ENCODE results near the gene LBX1.

LBX1 gene

DNA sequence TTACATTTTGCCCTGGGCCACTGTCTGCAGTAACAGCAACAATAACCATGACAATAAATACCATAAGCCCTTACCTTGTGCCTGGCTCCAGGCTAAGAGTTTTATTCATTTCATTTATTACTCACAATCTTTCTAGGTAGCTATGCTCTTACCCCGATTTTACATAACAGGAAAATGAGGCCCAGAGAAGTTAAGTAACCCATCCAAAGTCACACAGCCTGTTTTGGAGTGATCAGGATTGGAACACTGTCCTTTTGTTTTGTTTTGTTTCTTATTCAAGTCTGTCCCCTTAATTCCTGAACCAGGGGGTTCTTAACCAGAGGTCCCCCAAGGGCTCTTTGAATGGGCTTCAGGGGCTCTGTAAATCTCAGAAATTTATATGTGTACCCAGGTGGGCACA lies 4.2 kb upstream of the LBX1 start:
- Histone ChIP-seq H3K4me3 (ENCODE audit: insufficient read depth, low read depth, low read length, poor library complexity, severe bottlenecking) (no peak overlapping the region), H3K9me3 (ENCODE audit: control insufficient read depth, low read length) (no peaks in the 10 kb centered on the region), H3K36me3 (ENCODE audit: control insufficient read depth, insufficient read depth, low read length) (no peaks in the 10 kb centered on the region), H3K4me1 (ENCODE audit: control insufficient read depth, insufficient read depth, low read length, poor library complexity, severe bottlenecking) (peaks cover 37% of the 10 kb centered on the region), H3K27ac (ENCODE audit: insufficient read depth, low read length, poor library complexity, severe bottlenecking) (no peak overlapping the region), H3K27me3 (replicated peaks; ENCODE audit: control insufficient read depth, insufficient read depth, low read length, poor library complexity, severe bottlenecking) (peaks cover 83% of the 10 kb centered on the region)
- DNase-seq: no peak

DNA sequence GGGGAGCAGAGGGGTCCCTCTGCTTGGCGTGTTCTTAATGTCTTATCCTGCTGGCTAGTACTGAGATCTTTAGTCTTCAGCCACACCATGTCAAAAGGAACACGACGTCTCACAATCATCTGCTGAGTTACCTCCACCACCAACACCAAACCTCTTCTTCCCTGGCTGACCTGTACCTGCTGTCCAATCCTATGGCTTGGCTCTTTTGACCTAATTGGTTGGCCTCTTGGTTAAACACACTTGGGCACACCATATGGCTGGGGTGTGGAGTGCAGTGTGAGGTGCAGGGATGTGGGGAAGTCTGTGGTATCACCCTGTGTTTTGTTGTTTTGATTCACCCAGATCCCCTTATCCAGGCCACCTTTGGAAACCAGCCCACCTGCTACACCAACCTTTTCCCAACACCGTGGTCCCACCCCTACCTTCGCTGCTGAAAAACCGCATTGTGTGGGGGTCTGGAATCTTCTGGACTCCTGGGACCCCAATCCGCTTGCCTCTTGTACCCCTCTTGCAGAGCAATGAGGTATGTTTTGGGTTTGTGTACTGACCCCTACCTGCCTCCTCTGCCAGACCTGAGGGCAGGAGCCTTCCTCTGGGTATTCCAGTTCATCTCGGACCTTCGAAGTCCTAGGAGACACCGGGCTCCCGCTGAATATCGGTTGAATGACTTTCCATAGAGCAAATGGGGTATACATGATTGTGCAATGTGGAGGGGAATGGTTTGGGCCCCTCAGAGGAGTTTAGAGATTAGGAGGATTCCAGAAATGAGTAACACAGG lies 2.8 kb upstream of the LBX1 start:
- Histone ChIP-seq H3K27ac (ENCODE audit: insufficient read depth, low read length, poor library complexity, severe bottlenecking) (no peak overlapping the region), H3K36me3 (ENCODE audit: control insufficient read depth, insufficient read depth, low read length) (no peaks in the 10 kb centered on the region), H3K9me3 (ENCODE audit: control insufficient read depth, low read length) (no peaks in the 10 kb centered on the region), H3K4me1 (ENCODE audit: control insufficient read depth, insufficient read depth, low read length, poor library complexity, severe bottlenecking) (peaks cover 38% of the 10 kb centered on the region), H3K4me3 (ENCODE audit: insufficient read depth, low read depth, low read length, poor library complexity, severe bottlenecking) (no peak overlapping the region), H3K27me3 (replicated peaks; ENCODE audit: control insufficient read depth, insufficient read depth, low read length, poor library complexity, severe bottlenecking) (peaks cover 83% of the 10 kb centered on the region)
- no peak for DNase-seq

DNA sequence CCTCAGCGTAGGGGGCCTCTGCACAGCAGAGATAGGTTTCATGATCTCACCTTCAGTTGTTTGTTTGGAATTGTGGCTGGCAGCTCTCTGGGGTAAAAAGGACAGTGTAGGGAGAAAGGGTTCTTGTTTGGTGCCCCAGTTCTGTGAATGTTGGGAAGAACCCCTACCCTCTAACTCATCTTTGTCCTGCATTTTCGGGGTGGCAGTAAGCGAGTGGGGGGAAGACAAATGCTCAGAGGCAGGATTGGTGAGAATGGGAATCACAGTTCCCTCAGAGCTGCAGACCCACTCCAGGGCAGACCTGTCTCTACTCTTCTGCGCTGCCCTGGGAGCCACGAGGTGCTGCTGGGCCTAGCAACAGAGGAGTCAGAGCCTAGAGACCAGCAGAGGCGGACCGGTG lies 1.8 kb upstream of the LBX1 start:
- Histone ChIP-seq H3K4me3 (ENCODE audit: insufficient read depth, low read depth, low read length, poor library complexity, severe bottlenecking) (no peak overlapping the region), H3K36me3 (ENCODE audit: control insufficient read depth, insufficient read depth, low read length) (no peaks in the 10 kb centered on the region), H3K27ac (ENCODE audit: insufficient read depth, low read length, poor library complexity, severe bottlenecking) (no peak overlapping the region), H3K27me3 (replicated peaks; ENCODE audit: control insufficient read depth, insufficient read depth, low read length, poor library complexity, severe bottlenecking) (peaks cover 83% of the 10 kb centered on the region), H3K9me3 (ENCODE audit: control insufficient read depth, low read length) (no peaks in the 10 kb centered on the region), H3K4me1 (ENCODE audit: control insufficient read depth, insufficient read depth, low read length, poor library complexity, severe bottlenecking) (peaks cover 39% of the 10 kb centered on the region)
- no peak for DNase-seq

DNA sequence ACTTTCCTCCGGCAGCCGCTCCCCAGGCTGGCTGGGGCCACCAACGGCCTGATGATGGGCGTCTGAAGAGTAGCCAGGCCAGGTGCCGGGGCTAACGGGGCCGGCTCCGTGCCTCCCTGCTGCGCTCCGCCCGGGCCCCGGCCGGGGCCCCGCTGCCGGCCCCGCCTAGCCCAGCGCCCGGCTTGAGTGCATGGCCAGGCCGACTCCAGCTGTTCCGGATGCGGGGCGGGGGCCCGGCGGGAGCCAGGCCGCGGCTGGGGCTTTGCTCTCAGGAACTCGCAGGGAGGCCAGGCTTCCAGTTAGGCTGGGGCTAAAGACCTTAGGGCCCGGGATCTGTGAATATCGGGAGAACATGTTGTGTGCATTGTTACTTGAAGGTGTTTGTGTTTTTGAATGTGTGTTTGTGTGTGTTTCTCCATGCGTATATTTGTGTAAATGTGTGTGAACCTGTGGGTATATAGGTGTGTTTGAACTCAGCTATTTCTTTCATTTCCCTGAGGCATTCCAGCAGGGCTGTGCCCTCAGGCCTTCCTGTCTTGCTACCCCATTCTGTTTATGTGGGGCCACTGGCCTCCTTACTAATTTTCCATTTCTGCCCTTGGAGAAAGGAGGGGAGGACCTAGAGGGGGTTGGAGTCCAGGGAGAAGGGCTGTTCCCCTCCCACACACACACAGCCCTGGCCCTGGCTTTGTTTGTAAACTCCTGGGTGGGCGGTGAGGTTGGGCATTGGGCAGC lies 1.1 kb upstream of the LBX1 start:
- H3K36me3 ChIP-seq (ENCODE audit: control insufficient read depth, insufficient read depth, low read length): no peaks in the 10 kb centered on the region
- peaks cover 45% of the 10 kb centered on the region for H3K4me1 ChIP-seq (ENCODE audit: control insufficient read depth, insufficient read depth, low read length, poor library complexity, severe bottlenecking)
- no peak for DNase-seq
- no peak overlapping the region for H3K27ac ChIP-seq (ENCODE audit: insufficient read depth, low read length, poor library complexity, severe bottlenecking)
- no peaks in the 10 kb centered on the region for H3K9me3 ChIP-seq (ENCODE audit: control insufficient read depth, low read length)
- peaks cover 83% of the 10 kb centered on the region for H3K27me3 ChIP-seq (replicated peaks; ENCODE audit: control insufficient read depth, insufficient read depth, low read length, poor library complexity, severe bottlenecking)
- H3K4me3 ChIP-seq (ENCODE audit: insufficient read depth, low read depth, low read length, poor library complexity, severe bottlenecking): no peak overlapping the region

DNA sequence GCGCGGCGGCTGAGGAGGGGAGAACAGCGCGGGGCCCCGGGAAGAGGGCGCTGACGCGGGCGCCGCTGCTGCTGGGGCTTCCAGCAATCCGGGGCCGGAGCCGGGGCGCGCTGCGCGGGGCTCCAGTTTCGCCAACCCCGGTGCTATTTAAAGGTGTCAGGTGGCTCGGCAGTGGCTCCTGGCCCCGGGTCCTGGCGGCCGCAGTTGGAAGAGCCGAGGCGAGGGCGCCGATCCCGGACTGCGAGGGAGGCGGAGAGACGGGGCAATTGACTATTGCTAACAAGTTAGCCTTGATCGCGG lies 347 bp downstream of the LBX1 start:
- Histone ChIP-seq H3K9me3 (ENCODE audit: control insufficient read depth, low read length) (no peaks in the 10 kb centered on the region), H3K4me3 (ENCODE audit: insufficient read depth, low read depth, low read length, poor library complexity, severe bottlenecking) (no peak overlapping the region), H3K27me3 (replicated peaks; ENCODE audit: control insufficient read depth, insufficient read depth, low read length, poor library complexity, severe bottlenecking) (peaks cover 89% of the 10 kb centered on the region), H3K4me1 (ENCODE audit: control insufficient read depth, insufficient read depth, low read length, poor library complexity, severe bottlenecking) (peaks cover 55% of the 10 kb centered on the region), H3K27ac (ENCODE audit: insufficient read depth, low read length, poor library complexity, severe bottlenecking) (no peak overlapping the region), H3K36me3 (ENCODE audit: control insufficient read depth, insufficient read depth, low read length) (no peaks in the 10 kb centered on the region)
- DNase-seq: no peak

DNA sequence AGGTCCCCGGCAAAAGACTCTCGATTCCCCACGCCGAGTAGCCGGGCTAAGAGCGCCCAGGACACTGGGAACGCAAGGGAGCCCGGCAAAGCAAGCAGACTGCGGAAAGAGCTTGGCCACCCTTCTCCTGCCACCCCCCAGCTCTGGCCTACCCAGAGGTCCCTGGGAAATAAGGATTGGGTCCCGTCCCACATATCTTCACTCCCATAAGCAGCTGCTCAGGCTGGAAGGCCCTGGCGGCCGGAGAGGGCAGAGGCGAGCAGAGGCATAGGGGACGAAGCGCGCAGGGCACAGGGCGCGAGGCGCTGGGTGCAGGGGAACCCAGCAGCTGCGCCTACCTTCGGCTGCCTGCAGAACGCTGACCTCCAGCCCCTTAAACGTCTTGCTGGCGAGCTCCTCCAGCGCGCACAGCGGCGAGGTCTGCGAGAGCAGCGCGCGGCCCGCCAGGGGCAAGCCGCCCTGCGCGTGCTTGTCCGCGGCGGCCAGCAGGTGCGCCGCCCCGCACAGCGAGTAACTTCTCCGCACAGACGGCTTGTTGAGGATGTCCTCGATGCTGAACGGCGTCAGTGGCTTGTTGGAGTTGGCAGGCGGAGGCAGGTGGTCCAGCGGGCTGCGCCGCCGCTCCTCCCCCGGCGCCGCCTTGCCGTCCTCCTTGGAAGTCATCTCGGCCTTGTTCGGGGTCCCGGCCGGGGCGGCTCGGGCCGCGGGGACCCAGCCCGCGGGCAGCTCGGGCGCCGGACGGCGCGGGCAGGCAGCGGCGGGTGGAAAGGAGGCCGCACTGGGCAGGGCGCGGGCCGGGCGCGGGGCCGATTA lies 904 bp downstream of the LBX1 start:
- Histone ChIP-seq H3K9me3 (ENCODE audit: control insufficient read depth, low read length) (no peaks in the 10 kb centered on the region), H3K4me1 (ENCODE audit: control insufficient read depth, insufficient read depth, low read length, poor library complexity, severe bottlenecking) (peaks cover 61% of the 10 kb centered on the region), H3K27me3 (replicated peaks; ENCODE audit: control insufficient read depth, insufficient read depth, low read length, poor library complexity, severe bottlenecking) (peaks cover 90% of the 10 kb centered on the region), H3K27ac (ENCODE audit: insufficient read depth, low read length, poor library complexity, severe bottlenecking) (no peak overlapping the region), H3K4me3 (ENCODE audit: insufficient read depth, low read depth, low read length, poor library complexity, severe bottlenecking) (no peak overlapping the region), H3K36me3 (ENCODE audit: control insufficient read depth, insufficient read depth, low read length) (no peaks in the 10 kb centered on the region)
- no peak for DNase-seq

DNA sequence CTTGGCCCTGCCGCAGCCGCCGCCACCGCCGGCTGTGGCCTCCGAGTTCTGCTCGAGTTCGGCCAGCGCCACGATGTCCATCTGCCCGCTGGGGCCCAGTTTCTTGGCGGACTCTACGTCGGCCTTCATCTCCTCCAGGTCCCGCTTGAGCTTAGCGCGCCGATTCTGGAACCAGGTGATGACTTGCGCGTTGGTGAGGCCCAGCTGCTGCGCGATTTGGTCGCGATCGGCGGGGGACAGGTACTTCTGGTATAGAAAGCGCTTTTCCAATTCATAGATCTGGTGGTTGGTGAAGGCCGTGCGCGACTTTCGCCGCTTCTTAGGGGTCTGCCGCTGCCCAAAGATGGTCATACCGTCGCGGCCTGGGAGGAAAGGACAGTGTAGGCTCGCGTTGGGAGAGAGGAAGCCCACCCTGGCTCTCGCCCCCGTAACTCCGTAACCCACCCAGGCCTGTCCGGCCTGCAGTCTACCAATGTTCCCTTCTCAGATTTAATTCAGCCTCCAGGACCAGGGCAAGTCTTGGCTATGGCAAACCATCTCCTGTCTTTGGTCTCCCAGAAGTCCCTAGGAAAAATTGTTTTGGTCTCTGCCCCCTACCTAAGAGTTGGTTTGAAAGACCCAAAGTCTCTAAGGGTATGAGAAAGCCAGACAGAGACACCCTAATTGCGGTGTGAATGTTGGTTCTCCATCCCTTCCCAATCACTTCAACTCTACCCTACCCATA lies 1.7 kb downstream of the LBX1 start:
- H3K27me3 ChIP-seq (replicated peaks; ENCODE audit: control insufficient read depth, insufficient read depth, low read length, poor library complexity, severe bottlenecking): peaks cover 97% of the 10 kb centered on the region
- no peaks in the 10 kb centered on the region for H3K36me3 ChIP-seq (ENCODE audit: control insufficient read depth, insufficient read depth, low read length)
- no peak for DNase-seq
- no peaks in the 10 kb centered on the region for H3K9me3 ChIP-seq (ENCODE audit: control insufficient read depth, low read length)
- peak overlapping the region; percentile 65 for H3K4me3 ChIP-seq (ENCODE audit: insufficient read depth, low read depth, low read length, poor library complexity, severe bottlenecking)
- H3K27ac ChIP-seq (ENCODE audit: insufficient read depth, low read length, poor library complexity, severe bottlenecking): no peak overlapping the region
- H3K4me1 ChIP-seq (ENCODE audit: control insufficient read depth, insufficient read depth, low read length, poor library complexity, severe bottlenecking): peaks cover 69% of the 10 kb centered on the region

DNA sequence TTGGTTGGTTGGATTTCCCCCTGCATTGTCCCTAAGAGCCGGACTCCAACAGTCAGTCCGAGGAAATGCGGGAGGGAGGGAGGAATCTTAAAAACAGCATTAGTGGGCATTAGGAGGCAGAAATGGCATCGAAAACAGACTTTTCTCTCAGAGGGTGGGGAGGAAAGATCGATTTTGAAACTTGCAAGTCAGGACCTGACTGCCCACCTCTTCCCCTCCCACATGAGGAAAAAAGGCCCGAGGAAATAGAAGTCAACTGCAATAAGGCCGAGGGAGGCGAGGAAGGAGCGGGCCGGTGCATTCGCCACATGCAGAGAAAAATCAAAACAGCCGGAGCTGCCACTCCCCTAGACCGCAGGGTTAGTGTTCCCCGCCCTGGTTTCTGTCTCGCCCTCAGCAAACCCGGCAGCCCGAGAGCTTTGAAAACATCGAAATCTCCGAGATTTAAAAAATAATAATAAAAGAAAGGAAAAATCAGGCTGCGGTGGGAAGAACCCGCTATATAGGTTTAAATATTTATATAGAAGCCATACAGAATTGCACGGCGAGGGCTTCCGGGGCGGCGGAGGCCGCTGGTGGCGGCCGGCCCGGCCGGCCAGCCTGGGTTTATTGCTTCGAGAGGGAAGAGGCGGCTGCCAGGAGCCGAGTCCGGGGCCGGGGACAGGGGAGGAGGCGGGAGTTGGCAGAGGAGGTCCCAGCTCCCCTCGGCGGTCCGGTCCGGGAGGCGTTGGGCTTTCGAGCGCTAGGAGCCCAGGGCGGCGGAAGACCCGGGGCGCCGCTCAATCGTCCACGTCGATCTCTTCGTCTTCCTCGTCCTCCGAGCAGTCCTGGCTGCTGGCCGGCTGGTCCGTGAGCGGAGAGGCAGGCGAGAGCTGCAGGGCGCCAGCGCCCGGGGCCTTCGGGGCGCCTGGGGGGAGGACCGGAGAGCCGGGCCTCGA lies 2.5 kb downstream of the LBX1 start:
- Histone ChIP-seq H3K4me3 (ENCODE audit: insufficient read depth, low read depth, low read length, poor library complexity, severe bottlenecking) (peak overlapping the region; percentile 65), H3K9me3 (ENCODE audit: control insufficient read depth, low read length) (no peaks in the 10 kb centered on the region), H3K27ac (ENCODE audit: insufficient read depth, low read length, poor library complexity, severe bottlenecking) (no peak overlapping the region), H3K4me1 (ENCODE audit: control insufficient read depth, insufficient read depth, low read length, poor library complexity, severe bottlenecking) (peaks cover 72% of the 10 kb centered on the region), H3K36me3 (ENCODE audit: control insufficient read depth, insufficient read depth, low read length) (no peaks in the 10 kb centered on the region), H3K27me3 (replicated peaks; ENCODE audit: control insufficient read depth, insufficient read depth, low read length, poor library complexity, severe bottlenecking) (peaks cover 97% of the 10 kb centered on the region)
- DNase-seq: no peak

DNA sequence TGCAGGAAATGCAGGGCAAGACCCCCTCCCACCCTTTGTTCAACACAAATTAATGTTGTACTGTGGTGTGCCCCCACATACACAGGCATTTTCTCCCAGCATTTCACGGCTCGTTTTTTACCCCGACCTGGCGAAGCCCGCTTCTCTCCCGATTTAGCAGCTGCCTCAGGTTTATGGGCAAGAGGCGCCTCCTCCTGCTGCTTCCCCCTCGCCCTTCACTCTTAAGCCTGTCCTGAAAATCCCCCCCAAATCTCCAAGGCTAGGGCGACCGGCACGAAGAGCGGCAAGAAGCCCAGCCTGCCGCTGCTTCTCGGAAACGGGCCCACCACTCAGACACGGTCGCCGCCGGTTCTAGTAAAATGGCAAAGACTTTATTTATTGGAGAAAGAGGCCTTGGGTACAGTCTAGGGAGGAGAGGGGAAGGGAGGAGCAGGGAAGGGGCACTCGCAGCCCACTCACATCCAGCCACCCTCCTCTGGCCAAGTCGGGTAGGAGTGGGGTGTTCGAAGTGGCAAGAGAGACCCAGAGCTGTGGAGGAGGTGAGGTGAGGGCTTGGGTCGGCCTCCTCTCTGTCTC lies 3.3 kb downstream of the LBX1 start:
- Histone ChIP-seq H3K27me3 (replicated peaks; ENCODE audit: control insufficient read depth, insufficient read depth, low read length, poor library complexity, severe bottlenecking) (peaks cover 90% of the 10 kb centered on the region), H3K27ac (ENCODE audit: insufficient read depth, low read length, poor library complexity, severe bottlenecking) (no peak overlapping the region), H3K9me3 (ENCODE audit: control insufficient read depth, low read length) (no peaks in the 10 kb centered on the region), H3K4me1 (ENCODE audit: control insufficient read depth, insufficient read depth, low read length, poor library complexity, severe bottlenecking) (peaks cover 72% of the 10 kb centered on the region), H3K36me3 (ENCODE audit: control insufficient read depth, insufficient read depth, low read length) (no peaks in the 10 kb centered on the region), H3K4me3 (ENCODE audit: insufficient read depth, low read depth, low read length, poor library complexity, severe bottlenecking) (peak overlapping the region; percentile 65)
- DNase-seq: no peak
